OCI-LY7 (cell line): ENCODE results near the gene CDK18. TPM values are rescaled to one million over a fixed set of nuclear protein-coding genes. Genes with fewer than 3 reads are reported as not detected.

Experiments
- Bru-seq: library from RNA; stranded (reverse); fragments of 400-500 nt; gene quantifications from one replicate; lab custom pipeline; 2021; lab: Mats Ljungman, UMichigan
- BruChase-seq, 2 experiments: library from RNA; stranded (reverse); fragments of 400-500 nt; gene quantifications; one replicate each; lab custom pipeline; 2021; lab: Mats Ljungman, UMichigan
- BruUV-seq: library from RNA; stranded (reverse); fragments of 400-500 nt; replicated peaks from 2 replicates; lab custom pipeline; 2021; lab: Mats Ljungman, UMichigan
- CTCF ChIA-PET: fragments of 300-600 bp; sonication (Branson Sonifier 250); formaldehyde crosslinking; loops from one replicate; lab custom pipeline; 2022; ENCODE audit warnings: antibody characterized with exemption; ENCODE audit not compliant: unreplicated experiment; lab: Charles Lee
- POLR2A ChIA-PET: fragments of 300-600 bp; sonication (Branson Sonifier 250); formaldehyde crosslinking; loops from one replicate; lab custom pipeline; 2022; ENCODE audit warnings: antibody characterized with exemption; lab: Charles Lee
- DNase-seq: peaks from one replicate; pipeline ENCODE4 v3.0.0-alpha.2; 2015; ENCODE audit warnings: low spot score
- H2AFZ ChIP-seq: fragments of 200-600 bp; sonication (generic), shearing (Covaris generic); 2 replicates; pipeline ENCODE4 v1.6.1; 2014; ENCODE audit warnings: mild to moderate bottlenecking, antibody characterized with exemption, low read length, moderate library complexity
- H3K27ac ChIP-seq: fragments of 200-600 bp; sonication (generic); 2 replicates; pipeline ENCODE4 v1.5.1; 2014; ENCODE audit warnings: mixed run types, low read depth, mild to moderate bottlenecking, moderate library complexity, low read length, inconsistent platforms; ENCODE audit not compliant: poor library complexity, severe bottlenecking
- H3K36me3 ChIP-seq: fragments of 200-600 bp; sonication (generic); 2 replicates; pipeline ENCODE4 v1.6.1; 2014; ENCODE audit warnings: mild to moderate bottlenecking, antibody characterized with exemption, low read length, moderate library complexity, mixed read lengths; ENCODE audit not compliant: insufficient read depth
- H3K4me1 ChIP-seq: fragments of 200-600 bp; sonication (generic); 2 replicates; pipeline ENCODE4 v1.5.1; 2014; ENCODE audit warnings: mild to moderate bottlenecking, low read length; ENCODE audit not compliant: insufficient read depth, poor library complexity, severe bottlenecking
- H3K4me2 ChIP-seq: fragments of 200-600 bp; sonication (generic); 2 replicates; pipeline ENCODE4 v1.6.1; 2014; ENCODE audit warnings: mild to moderate bottlenecking, low read length
- H3K4me3 ChIP-seq: fragments of 200-600 bp; sonication (generic); 2 replicates; pipeline ENCODE4 v1.5.1; 2014; ENCODE audit warnings: mild to moderate bottlenecking, low read depth, low read length; ENCODE audit not compliant: poor library complexity, severe bottlenecking
- H3K79me2 ChIP-seq: fragments of 200-600 bp; sonication (generic); 2 replicates; pipeline ENCODE4 v1.6.1; 2016; ENCODE audit warnings: low read depth, mild to moderate bottlenecking, low read length, moderate library complexity, mixed read lengths; ENCODE audit not compliant: insufficient read depth
- H3K9me2 ChIP-seq: fragments of 200-600 bp; sonication (generic); 2 replicates; pipeline ENCODE4 v1.6.1; 2016; ENCODE audit warnings: mild to moderate bottlenecking, low read length, mixed read lengths; ENCODE audit not compliant: insufficient read depth
- H3K9me3 ChIP-seq: fragments of 200-600 bp; sonication (generic); 2 replicates; pipeline ENCODE4 v1.6.1; 2014; ENCODE audit warnings: mild to moderate bottlenecking, mixed run types, low read length, mixed read lengths
- H4K20me1 ChIP-seq: fragments of 200-600 bp; sonication (generic); 2 replicates; pipeline ENCODE4 v1.6.1; 2014; ENCODE audit warnings: mild to moderate bottlenecking, antibody characterized with exemption, low read length, moderate library complexity, mixed read lengths; ENCODE audit not compliant: insufficient read depth
- CTCF ChIP-seq: fragments of 200-600 bp; sonication (generic); conservative IDR thresholded peaks from 2 replicates; pipeline ENCODE4 v1.5.1; 2014; ENCODE audit warnings: mild to moderate bottlenecking, antibody characterized with exemption, low read length, moderate library complexity, mixed read lengths
- EZH2phosphoT487 ChIP-seq: fragments of 200-600 bp; sonication (generic); IDR thresholded peaks from 2 replicates; pipeline ENCODE4 v1.6.1; 2018; ENCODE audit warnings: low read depth, borderline replicate concordance, mild to moderate bottlenecking, mixed run types, antibody characterized with exemption, low read length, moderate library complexity, mixed read lengths
- intact Hi-C: fragments of 100-400 bp; cut with micrococcal nuclease; formaldehyde crosslinking; loops from one replicate; pipeline ENCODE4 v1.10.0; 2022; ENCODE audit not compliant: unreplicated experiment
- long read RNA-seq: library from polyadenylated mRNA; stranded (forward); transcript quantifications from one replicate; pipeline ENCODE4 v2.0.0, GENCODE V29; 2022
- total RNA-seq, 2 experiments: library from RNA; depleted of rRNA in 1 of 2; stranded (reverse); fragments of >200 nt in 1 of 2; shearing (Covaris generic) in 1 of 2; gene quantifications; 2 replicates each; pipeline ENCODE4 v1.2.3, GENCODE V29; 2014 to 2022

CDK18 gene
- total RNA-seq (2014; rRNA removed; shearing (Covaris generic)): 10.1 and 10.9 TPM in 2 replicates
- total RNA-seq (2022): 21.2 and 24.1 TPM in 2 replicates
- percentile 43 among the genes with signal in this experiment for Bru-seq, nascent RNA
- percentile 53 among the genes with signal in this experiment for BruChase-seq, experiment 1, labeled RNA remaining after a 6-hour chase
- percentile 46 among the genes with signal in this experiment for BruChase-seq, experiment 2, labeled RNA remaining after a 2-hour chase
- long read RNA-seq, partial matches to known transcripts: 8 of 21 reads
- long read RNA-seq, other reads (novel, unspliced or antisense): 5 of 21 reads

GRCh38 chr1:205504311-205505075 lies at the start of gene CDK18:
TSS of gene CDK18 (plus strand) at chr1:205504669. CDS start at chr1:205523168, 18,499 bp downstream.
- Histone ChIP-seq H3K36me3 (no peaks in the 10 kb centered on the region), H3K79me2 (no peaks in the 10 kb centered on the region), H3K4me2 (peak within 1 kb of the TSS; percentile 93), H3K4me3 (peak within 1 kb of the TSS; percentile 72), H3K9me2 (no peaks in the 10 kb centered on the region), H3K27ac (peak within 1 kb of the TSS; percentile 12), H2AFZ (peak within 1 kb of the TSS; percentile 69), H3K4me1 (peaks cover 24% of the 10 kb centered on the region), H3K9me3 (no peaks in the 10 kb centered on the region), H4K20me1 (no peaks in the 10 kb centered on the region)
- intact Hi-C loops: loop anchor here (1.0 kb wide), 1 partner anchor 128 kb away; the partner anchor contains the start of gene ELK4
- TF ChIP-seq EZH2phosphoT487: no peak
- TF ChIP-seq CTCF: no peak
- no TSS peak for BruUV-seq
- POLR2A ChIA-PET: interaction anchor here (0.6 kb wide), 1 partner anchor 50 kb away, joined by 6 read pairs; no protein-coding TSS in a partner anchor
- peak; percentile 80 for DNase-seq
- CTCF ChIA-PET: interaction anchor here (0.6 kb wide), 1 partner anchor 91 kb away, joined by 4 read pairs; no protein-coding TSS in a partner anchor

DNA sequence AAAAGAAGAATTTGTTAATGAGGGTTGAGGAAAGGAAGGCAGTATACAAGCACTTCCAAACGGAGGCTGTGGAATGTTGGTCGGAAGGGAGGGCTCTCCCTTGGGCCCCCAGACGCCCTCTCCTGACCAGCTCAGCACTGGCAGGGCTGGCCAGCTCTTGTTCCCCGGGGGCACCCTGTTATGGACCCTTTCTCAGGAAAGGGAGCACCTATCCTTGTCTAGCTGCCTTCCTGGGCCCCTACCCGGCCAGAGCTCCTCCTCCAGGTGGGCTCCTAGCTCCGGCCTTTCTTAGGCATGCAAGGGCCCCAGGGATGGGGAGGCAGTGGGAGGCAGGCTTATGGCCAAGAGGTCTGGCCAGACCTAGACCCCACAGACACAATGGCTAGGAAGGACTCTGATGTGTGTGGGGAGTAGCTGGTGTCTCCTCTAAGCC lies 49.5 kb upstream of the CDK18 start:
- TF ChIP-seq CTCF: no peak
- no peak for TF ChIP-seq EZH2phosphoT487
- no peaks in the 10 kb centered on the region for H3K4me1 ChIP-seq
- ChIA-PET POLR2A (interaction anchor here (0.7 to 1.1 kb wide), 2 partner anchors 15 to 70 kb away, joined by 3 read pairs; no protein-coding TSS in a partner anchor), CTCF (no interaction called here)
- BruUV-seq: no TSS peak
- no peaks in the 10 kb centered on the region for H3K9me3 ChIP-seq
- no peaks in the 10 kb centered on the region for H3K79me2 ChIP-seq
- H3K36me3 ChIP-seq: no peaks in the 10 kb centered on the region
- intact Hi-C loops: no loop called here
- no peaks in the 10 kb centered on the region for H3K9me2 ChIP-seq
- no peak overlapping the region for H2AFZ ChIP-seq
- no peak overlapping the region for H3K4me3 ChIP-seq
- no peak for DNase-seq
- H3K4me2 ChIP-seq: no peak overlapping the region
- no peaks in the 10 kb centered on the region for H4K20me1 ChIP-seq
- no peak overlapping the region for H3K27ac ChIP-seq
